Mammary epithelial cell (primary cell): ENCODE measurements around the gene TUB.

ENCODE experiments used
- CTCF ChIP-seq, 2 donors: IDR thresholded peaks in 1 of 2; conservative IDR thresholded peaks in 1 of 2; 2 replicates each; pipeline ENCODE4 v1.5.1; 2011 to 2012; ENCODE audit warnings: inconsistent platforms in 2 of 2, low read length in 2 of 2, mild to moderate bottlenecking in 2 of 2, control low read depth in 1 of 2, low read depth in 1 of 2; ENCODE audit not compliant: insufficient read depth in 1 of 2; ENCODE audit errors: extremely low read depth in 1 of 2
- EZH2 ChIP-seq: IDR thresholded peaks from 2 replicates; pipeline ENCODE4 v1.6.1; 2012; ENCODE audit warnings: low read length, inconsistent platforms, borderline replicate concordance

GRCh38 chr11:8094656-8095055 is 13.6 kb downstream of the TUB start:
- no peak for TF ChIP-seq CTCF (conservative IDR thresholded peaks at IDR 0.05 in 1 of 2, IDR thresholded peaks at IDR 0.05 in 1 of 2; ENCODE audit: extremely low read depth in 1 of 2, insufficient read depth in 1 of 2, low read depth in 1 of 2, low read length in 2 of 2)
- no peak for TF ChIP-seq EZH2
